ENCODE results near the gene INPP5A.
"Not testable (repeated sequence)": the region's sequence is repeated elsewhere in the genome, so short reads cannot be mapped to it uniquely, and the experiment has no call there.

INPP5A gene

GRCh38 chr10:132537684-132538001, at the start of gene INPP5A:
TSS of gene INPP5A (plus strand) at chr10:132537787. CDS start at chr10:132538097, 310 bp downstream.
- DNase-seq: no peak

- DNase-seq: no peak
Observed at GRCh38 chr10:132488231-132488821, 49.3 kb upstream of the INPP5A start.

GRCh38 chr10:132489053-132489703, 48.4 kb upstream of the INPP5A start:
- no peak for DNase-seq

GRCh38 chr10:132489704-132490534, 47.7 kb upstream of the INPP5A start:
- no peak for DNase-seq

GRCh38 chr10:132491534-132491933, 46.1 kb upstream of the INPP5A start:
- not testable (repeated sequence) for DNase-seq

GRCh38 chr10:132492323-132493025, 45.1 kb upstream of the INPP5A start:
- no peak for DNase-seq

- DNase-seq: no peak
Observed at GRCh38 chr10:132493246-132493755, 44.3 kb upstream of the INPP5A start.

- no peak for DNase-seq
Observed at GRCh38 chr10:132493756-132494290, 43.8 kb upstream of the INPP5A start.

GRCh38 chr10:132494866-132495630, 42.5 kb upstream of the INPP5A start:
- DNase-seq: no peak

- no peak for DNase-seq
Observed at GRCh38 chr10:132496360-132497062, 41.1 kb upstream of the INPP5A start.

GRCh38 chr10:132497063-132497680, 40.4 kb upstream of the INPP5A start:
- DNase-seq: peak; percentile 48

GRCh38 chr10:132497861-132498561, 39.6 kb upstream of the INPP5A start:
- no peak for DNase-seq

- DNase-seq: no peak
Observed at GRCh38 chr10:132498562-132499366, 38.8 kb upstream of the INPP5A start.

- no peak for DNase-seq
Observed at GRCh38 chr10:132499367-132499685, 38.3 kb upstream of the INPP5A start.

GRCh38 chr10:132500781-132501415, 36.7 kb upstream of the INPP5A start:
- DNase-seq: no peak

- no peak for DNase-seq
Observed at GRCh38 chr10:132502544-132503300, 34.9 kb upstream of the INPP5A start.

GRCh38 chr10:132503581-132504421, 33.8 kb upstream of the INPP5A start:
- no peak for DNase-seq
